Sigmoid colon (tissue), 4 donors: ENCODE data around the gene OR2T11.

Source experiments
- EP300 ChIP-seq, 4 donors: sonication (generic); formaldehyde crosslinking; IDR thresholded peaks; one replicate each; pipeline ENCODE4 v1.6.1; 2017; ENCODE audit warnings: antibody characterized with exemption in 4 of 4
- POLR2A ChIP-seq, 2 donors: fragments of 450-650 bp; IDR thresholded peaks; one replicate each; pipeline ENCODE4 v1.6.1; 2016; ENCODE audit warnings: antibody characterized with exemption in 2 of 2, mild to moderate bottlenecking in 2 of 2, moderate library complexity in 2 of 2
- POLR2AphosphoS5 ChIP-seq, 4 donors: sonication (generic); formaldehyde crosslinking; IDR thresholded peaks; one replicate each; pipeline ENCODE4 v1.6.1; 2017; ENCODE audit warnings: antibody characterized with exemption in 4 of 4
- TF ChIP-seq, protein P1 (sequence below), 4 experiments: fragments of 450-650 bp in 3 of 4; fragments of 200-600 bp in 1 of 4; IDR thresholded peaks; one replicate each; pipeline ENCODE4 v1.5.1; 2016 to 2019; ENCODE audit warnings: antibody characterized with exemption in 4 of 4, mild to moderate bottlenecking in 3 of 4, moderate library complexity in 2 of 4

DNA sequence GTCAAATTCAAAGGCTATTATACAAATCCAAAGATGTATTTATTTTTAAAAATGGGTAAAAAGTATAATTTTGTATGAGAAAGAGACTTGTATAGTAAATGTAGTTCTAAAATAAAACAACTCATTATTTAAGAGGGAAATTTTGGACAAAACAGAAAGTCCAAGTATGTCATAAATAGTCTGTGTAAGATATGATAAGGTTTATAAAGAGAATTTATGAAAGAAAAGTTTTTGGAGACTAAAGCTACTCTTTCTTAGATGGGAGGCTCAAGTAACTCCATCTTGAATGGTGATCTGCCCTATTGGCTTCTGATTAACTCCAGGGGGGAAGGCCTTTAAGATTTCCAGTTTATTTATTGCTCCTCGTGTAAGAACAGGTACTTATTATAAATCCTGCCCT is 35.1 kb upstream of the OR2T11 start:
- TF ChIP-seq, protein P1, sequence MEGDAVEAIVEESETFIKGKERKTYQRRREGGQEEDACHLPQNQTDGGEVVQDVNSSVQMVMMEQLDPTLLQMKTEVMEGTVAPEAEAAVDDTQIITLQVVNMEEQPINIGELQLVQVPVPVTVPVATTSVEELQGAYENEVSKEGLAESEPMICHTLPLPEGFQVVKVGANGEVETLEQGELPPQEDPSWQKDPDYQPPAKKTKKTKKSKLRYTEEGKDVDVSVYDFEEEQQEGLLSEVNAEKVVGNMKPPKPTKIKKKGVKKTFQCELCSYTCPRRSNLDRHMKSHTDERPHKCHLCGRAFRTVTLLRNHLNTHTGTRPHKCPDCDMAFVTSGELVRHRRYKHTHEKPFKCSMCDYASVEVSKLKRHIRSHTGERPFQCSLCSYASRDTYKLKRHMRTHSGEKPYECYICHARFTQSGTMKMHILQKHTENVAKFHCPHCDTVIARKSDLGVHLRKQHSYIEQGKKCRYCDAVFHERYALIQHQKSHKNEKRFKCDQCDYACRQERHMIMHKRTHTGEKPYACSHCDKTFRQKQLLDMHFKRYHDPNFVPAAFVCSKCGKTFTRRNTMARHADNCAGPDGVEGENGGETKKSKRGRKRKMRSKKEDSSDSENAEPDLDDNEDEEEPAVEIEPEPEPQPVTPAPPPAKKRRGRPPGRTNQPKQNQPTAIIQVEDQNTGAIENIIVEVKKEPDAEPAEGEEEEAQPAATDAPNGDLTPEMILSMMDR (IDR thresholded peaks at IDR 0.05): no peak
- TF ChIP-seq POLR2AphosphoS5 (IDR thresholded peaks at IDR 0.05) (no peak), POLR2A (IDR thresholded peaks at IDR 0.05) (no peak), EP300 (IDR thresholded peaks at IDR 0.05) (no peak)
